HL-60 (cell line): Measurements from ENCODE around the gene PLCG1.

Source experiments
- DNase-seq, 2 experiments: peaks; one replicate each; pipeline ENCODE4 v3.0.0-alpha.2; 2010 to 2020; ENCODE audit warnings: low read depth in 1 of 2, low spot score in 1 of 2
- H3K27ac ChIP-seq: fragments of 250-450 bp; sonication (Bioruptor Pico); replicated peaks from 2 replicates; pipeline ENCODE4 v1.5.1; 2020; ENCODE audit warnings: mild to moderate bottlenecking, moderate library complexity
- H3K27me3 ChIP-seq: fragments of 250-450 bp; sonication (Bioruptor Pico); 2 replicates; pipeline ENCODE4 v1.5.1; 2021; ENCODE audit warnings: mild to moderate bottlenecking, moderate library complexity; ENCODE audit not compliant: insufficient read depth, poor library complexity, severe bottlenecking
- H3K4me3 ChIP-seq: replicated peaks from 2 replicates; pipeline ENCODE4 v1.5.1; 2011; ENCODE audit warnings: mild to moderate bottlenecking, control low read depth, low read length; ENCODE audit not compliant: insufficient read depth
- GABPA ChIP-seq: IDR thresholded peaks from 2 replicates; pipeline ENCODE4 v1.6.1; 2012; ENCODE audit warnings: low read depth
- POLR2AphosphoS5 ChIP-seq: IDR thresholded peaks from 2 replicates; pipeline ENCODE4 v1.6.1; 2012; ENCODE audit warnings: low read depth
- SPI1 ChIP-seq: IDR thresholded peaks from 2 replicates; pipeline ENCODE4 v1.6.1; 2012; ENCODE audit warnings: low read depth, mild to moderate bottlenecking, borderline replicate concordance
- TF ChIP-seq, protein P1 (sequence below): IDR thresholded peaks from 2 replicates; pipeline ENCODE4 v1.6.1; 2012; ENCODE audit warnings: low read depth; ENCODE audit not compliant: insufficient replicate concordance
- TF ChIP-seq, protein P2 (sequence below): IDR thresholded peaks from one replicate; pipeline ENCODE4 v1.5.1; 2011; ENCODE audit warnings: low read length, control low read depth, inconsistent platforms; ENCODE audit not compliant: insufficient read depth

The PLCG1 gene

DNA sequence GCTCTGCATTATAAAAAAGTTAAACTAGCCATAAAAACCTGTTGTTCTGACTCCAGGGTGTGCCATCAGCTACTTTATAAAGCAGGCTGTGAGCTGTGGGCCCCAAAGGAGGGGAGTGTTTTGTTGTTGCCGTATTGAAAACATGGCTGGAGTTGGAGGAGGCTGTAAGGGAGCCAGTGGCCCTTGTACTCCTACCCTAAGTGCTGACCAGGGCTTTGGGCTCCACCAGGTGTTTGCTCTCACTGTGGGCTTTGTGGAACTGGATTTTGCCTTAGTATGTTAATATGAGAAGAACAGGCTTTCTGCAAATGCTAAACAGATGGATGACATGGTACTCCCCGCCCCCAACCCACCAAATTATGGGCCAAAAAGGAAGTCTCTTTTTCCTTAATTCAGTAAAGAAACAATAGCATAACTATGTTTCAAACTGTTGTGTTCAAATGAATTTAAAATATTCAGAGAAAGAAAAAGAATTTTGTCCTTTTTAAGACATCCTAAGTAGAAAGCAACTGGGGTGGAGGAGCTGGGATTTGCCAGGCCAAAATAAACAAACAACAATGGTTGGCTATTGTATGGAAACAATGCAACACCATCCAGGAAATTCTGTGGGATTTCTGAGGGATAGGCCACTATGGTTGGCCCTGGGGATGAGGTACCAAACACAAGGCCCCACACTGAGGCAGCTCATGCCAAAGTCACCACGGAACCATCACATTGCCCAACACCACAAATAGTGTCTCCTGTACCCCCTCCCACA lies 63.3 kb downstream of the PLCG1 start:
- TF ChIP-seq, protein P1, sequence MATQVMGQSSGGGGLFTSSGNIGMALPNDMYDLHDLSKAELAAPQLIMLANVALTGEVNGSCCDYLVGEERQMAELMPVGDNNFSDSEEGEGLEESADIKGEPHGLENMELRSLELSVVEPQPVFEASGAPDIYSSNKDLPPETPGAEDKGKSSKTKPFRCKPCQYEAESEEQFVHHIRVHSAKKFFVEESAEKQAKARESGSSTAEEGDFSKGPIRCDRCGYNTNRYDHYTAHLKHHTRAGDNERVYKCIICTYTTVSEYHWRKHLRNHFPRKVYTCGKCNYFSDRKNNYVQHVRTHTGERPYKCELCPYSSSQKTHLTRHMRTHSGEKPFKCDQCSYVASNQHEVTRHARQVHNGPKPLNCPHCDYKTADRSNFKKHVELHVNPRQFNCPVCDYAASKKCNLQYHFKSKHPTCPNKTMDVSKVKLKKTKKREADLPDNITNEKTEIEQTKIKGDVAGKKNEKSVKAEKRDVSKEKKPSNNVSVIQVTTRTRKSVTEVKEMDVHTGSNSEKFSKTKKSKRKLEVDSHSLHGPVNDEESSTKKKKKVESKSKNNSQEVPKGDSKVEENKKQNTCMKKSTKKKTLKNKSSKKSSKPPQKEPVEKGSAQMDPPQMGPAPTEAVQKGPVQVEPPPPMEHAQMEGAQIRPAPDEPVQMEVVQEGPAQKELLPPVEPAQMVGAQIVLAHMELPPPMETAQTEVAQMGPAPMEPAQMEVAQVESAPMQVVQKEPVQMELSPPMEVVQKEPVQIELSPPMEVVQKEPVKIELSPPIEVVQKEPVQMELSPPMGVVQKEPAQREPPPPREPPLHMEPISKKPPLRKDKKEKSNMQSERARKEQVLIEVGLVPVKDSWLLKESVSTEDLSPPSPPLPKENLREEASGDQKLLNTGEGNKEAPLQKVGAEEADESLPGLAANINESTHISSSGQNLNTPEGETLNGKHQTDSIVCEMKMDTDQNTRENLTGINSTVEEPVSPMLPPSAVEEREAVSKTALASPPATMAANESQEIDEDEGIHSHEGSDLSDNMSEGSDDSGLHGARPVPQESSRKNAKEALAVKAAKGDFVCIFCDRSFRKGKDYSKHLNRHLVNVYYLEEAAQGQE = no peak
- TF ChIP-seq, protein P2, sequence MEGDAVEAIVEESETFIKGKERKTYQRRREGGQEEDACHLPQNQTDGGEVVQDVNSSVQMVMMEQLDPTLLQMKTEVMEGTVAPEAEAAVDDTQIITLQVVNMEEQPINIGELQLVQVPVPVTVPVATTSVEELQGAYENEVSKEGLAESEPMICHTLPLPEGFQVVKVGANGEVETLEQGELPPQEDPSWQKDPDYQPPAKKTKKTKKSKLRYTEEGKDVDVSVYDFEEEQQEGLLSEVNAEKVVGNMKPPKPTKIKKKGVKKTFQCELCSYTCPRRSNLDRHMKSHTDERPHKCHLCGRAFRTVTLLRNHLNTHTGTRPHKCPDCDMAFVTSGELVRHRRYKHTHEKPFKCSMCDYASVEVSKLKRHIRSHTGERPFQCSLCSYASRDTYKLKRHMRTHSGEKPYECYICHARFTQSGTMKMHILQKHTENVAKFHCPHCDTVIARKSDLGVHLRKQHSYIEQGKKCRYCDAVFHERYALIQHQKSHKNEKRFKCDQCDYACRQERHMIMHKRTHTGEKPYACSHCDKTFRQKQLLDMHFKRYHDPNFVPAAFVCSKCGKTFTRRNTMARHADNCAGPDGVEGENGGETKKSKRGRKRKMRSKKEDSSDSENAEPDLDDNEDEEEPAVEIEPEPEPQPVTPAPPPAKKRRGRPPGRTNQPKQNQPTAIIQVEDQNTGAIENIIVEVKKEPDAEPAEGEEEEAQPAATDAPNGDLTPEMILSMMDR = no peak
- no peak for TF ChIP-seq POLR2AphosphoS5
- no peak for TF ChIP-seq SPI1
- TF ChIP-seq GABPA = no peak
- no peak for DNase-seq
- no peaks in the 10 kb centered on the region for H3K27me3 ChIP-seq
- H3K4me3 ChIP-seq = no peak overlapping the region
- H3K27ac ChIP-seq = no peak overlapping the region

DNA sequence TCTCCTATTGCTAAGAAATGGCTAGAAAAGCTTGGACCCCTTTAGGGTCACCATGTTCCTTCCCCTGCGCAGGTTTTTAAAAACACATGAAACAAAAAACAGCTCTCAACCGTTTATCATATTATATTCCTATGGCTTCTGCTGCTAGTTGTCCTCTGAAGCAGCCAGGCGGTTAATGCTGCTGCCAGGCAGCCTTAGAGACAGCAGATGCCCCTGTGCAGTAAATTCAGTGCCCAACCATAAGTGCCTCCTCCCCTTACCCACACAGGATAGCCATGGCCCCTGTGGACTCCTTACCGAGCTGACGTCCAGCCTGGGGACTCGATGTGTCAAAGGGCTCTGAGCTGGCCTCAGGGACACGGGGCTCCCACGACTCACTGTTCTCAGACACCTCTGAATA lies 64.4 kb downstream of the PLCG1 start:
- no peak overlapping the region for H3K4me3 ChIP-seq
- no peak for DNase-seq
- H3K27ac ChIP-seq = no peak overlapping the region
- H3K27me3 ChIP-seq = no peaks in the 10 kb centered on the region
- TF ChIP-seq POLR2AphosphoS5 = no peak
- TF ChIP-seq, protein P1 = no peak
- TF ChIP-seq GABPA = no peak
- TF ChIP-seq, protein P2 = no peak
- TF ChIP-seq SPI1 = no peak

DNA sequence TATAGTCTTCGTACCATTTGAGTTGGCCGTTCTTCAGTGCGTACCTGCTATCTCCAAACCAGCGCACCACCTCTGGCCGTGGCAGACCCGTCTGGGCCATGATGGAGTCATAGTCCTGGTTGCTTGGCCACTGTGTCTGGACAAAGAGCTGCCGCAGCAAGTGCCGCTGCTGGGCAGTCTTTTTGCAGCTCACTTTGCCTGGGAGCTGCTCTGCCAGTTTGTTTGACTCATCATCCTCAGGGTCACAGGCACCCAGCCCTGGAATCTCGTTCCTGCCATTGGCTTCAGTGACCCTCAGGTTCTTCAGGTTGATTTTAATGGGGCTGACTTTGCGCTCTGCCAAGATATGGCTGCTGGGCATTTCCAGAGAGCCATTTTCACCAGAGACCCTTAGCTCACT lies 65.1 kb downstream of the PLCG1 start:
- DNase-seq = no peak
- Histone ChIP-seq H3K4me3 (no peak overlapping the region), H3K27ac (no peak overlapping the region)

More for the DNA sequence above, 65.1 kb downstream of the PLCG1 start:
- TF ChIP-seq GABPA (no peak), POLR2AphosphoS5 (no peak)
- TF ChIP-seq, protein P1 = no peak
- TF ChIP-seq, protein P2 = no peak
- no peaks in the 10 kb centered on the region for H3K27me3 ChIP-seq
